ENCODE data around the gene TOX4.

DNA sequence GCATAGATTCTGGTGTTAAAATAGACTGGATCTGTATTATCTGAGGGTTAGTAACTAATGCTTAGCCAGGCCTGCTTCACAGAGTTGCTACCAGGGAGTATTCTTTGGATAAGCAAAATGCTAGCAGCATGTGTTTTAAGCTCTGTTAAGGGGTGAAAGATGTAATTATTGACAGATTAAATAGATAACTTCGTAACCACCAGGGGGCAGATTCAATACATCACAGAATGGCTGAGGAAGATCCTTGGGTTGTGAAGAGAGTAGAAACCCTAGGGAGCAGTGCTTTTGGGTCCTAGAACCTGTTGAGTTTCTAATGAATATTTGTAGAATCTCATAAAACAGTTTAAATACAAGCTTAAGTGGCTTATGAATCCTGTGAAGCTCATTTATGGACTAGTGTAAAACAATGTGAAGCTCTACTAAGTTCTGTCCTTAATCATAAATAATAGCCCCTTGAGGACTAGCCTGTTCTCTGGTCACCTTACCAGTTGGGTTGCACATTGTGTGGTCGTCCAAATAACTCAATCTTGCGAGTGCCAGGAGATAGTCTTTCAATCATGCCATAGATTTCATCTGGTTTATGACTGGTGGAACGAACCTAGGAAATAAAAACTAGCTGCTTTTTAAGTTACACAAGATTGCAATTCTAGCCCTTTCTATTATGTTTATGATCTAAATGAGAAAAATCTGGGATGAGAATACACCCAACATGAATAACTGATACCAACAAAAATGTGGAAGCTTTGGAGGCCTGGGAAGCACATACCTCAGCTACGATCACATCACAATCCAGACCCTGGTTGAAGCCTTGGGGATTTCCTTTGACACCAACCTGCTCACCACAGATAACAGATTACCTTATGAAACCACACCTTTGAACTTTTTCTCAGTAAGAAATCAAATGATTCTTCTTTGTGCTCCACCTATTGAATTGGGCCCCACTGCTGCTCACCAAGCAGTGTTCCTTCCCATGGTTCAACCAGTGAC lies 21.8 kb downstream of the TOX4 start:
- TF ChIP-seq, protein P1, sequence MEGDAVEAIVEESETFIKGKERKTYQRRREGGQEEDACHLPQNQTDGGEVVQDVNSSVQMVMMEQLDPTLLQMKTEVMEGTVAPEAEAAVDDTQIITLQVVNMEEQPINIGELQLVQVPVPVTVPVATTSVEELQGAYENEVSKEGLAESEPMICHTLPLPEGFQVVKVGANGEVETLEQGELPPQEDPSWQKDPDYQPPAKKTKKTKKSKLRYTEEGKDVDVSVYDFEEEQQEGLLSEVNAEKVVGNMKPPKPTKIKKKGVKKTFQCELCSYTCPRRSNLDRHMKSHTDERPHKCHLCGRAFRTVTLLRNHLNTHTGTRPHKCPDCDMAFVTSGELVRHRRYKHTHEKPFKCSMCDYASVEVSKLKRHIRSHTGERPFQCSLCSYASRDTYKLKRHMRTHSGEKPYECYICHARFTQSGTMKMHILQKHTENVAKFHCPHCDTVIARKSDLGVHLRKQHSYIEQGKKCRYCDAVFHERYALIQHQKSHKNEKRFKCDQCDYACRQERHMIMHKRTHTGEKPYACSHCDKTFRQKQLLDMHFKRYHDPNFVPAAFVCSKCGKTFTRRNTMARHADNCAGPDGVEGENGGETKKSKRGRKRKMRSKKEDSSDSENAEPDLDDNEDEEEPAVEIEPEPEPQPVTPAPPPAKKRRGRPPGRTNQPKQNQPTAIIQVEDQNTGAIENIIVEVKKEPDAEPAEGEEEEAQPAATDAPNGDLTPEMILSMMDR (IDR thresholded peaks at IDR 0.05; ENCODE audit: insufficient read depth, low read depth, low read length) = peak; percentile 43
- TF ChIP-seq EZH2 (IDR thresholded peaks at IDR 0.05; ENCODE audit: insufficient read depth, low read length) = no peak
